ENCODE results near the gene RCAN1. TPM values are rescaled to one million over a fixed set of nuclear protein-coding genes. Genes with fewer than 3 reads are reported as not detected.

RCAN1 gene
- total and polyA plus RNA-seq, 4 donors: 26.7 to 67.9 (median 46.7) TPM

GRCh38 chr21:34501716-34502115, 113.2 kb downstream of the RCAN1 start:
- Histone ChIP-seq H3K27ac (ENCODE audit: low read depth in 1 of 2, low read length in 2 of 2) (no peak overlapping the region), H3K4me1 (ENCODE audit: control insufficient read depth in 4 of 4, insufficient read depth in 4 of 4, low read length in 3 of 4) (no peaks in the 10 kb centered on the region), H3K4me3 (ENCODE audit: low read depth in 1 of 3, low read length in 3 of 3) (no peak overlapping the region), H3K36me3 (ENCODE audit: control insufficient read depth in 4 of 4, insufficient read depth in 3 of 4, low read depth in 1 of 4, low read length in 3 of 4) (peaks cover 0 to 3% (median 0%) of the 10 kb centered on the region in 4 donors), H3K27me3 (ENCODE audit: control insufficient read depth in 4 of 4, insufficient read depth in 4 of 4, low read length in 3 of 4) (no peaks in the 10 kb centered on the region), H3K9ac (ENCODE audit: low read depth in 1 of 2, low read length in 2 of 2) (no peak overlapping the region), H3K9me3 (ENCODE audit: control insufficient read depth in 4 of 4, low read length in 3 of 4) (peaks cover 0 to 5% (median 3%) of the 10 kb centered on the region in 4 donors)
- 74% methylated on average over 1 of the region's 1 CpG for WGBS
- TF ChIP-seq, protein P1, sequence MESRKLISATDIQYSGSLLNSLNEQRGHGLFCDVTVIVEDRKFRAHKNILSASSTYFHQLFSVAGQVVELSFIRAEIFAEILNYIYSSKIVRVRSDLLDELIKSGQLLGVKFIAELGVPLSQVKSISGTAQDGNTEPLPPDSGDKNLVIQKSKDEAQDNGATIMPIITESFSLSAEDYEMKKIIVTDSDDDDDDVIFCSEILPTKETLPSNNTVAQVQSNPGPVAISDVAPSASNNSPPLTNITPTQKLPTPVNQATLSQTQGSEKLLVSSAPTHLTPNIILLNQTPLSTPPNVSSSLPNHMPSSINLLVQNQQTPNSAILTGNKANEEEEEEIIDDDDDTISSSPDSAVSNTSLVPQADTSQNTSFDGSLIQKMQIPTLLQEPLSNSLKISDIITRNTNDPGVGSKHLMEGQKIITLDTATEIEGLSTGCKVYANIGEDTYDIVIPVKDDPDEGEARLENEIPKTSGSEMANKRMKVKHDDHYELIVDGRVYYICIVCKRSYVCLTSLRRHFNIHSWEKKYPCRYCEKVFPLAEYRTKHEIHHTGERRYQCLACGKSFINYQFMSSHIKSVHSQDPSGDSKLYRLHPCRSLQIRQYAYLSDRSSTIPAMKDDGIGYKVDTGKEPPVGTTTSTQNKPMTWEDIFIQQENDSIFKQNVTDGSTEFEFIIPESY (IDR thresholded peaks at IDR 0.05): no peak
- TF ChIP-seq EGR1 (IDR thresholded peaks at IDR 0.05; ENCODE audit: low read depth in 2 of 2) (no peak), REST (IDR thresholded peaks at IDR 0.05) (no peak), RAD21 (IDR thresholded peaks at IDR 0.05) (no peak), GABPA (IDR thresholded peaks at IDR 0.05 in 1 of 2, conservative IDR thresholded peaks at IDR 0.05 in 1 of 2) (no peak), RXRA (IDR thresholded peaks at IDR 0.05) (no peak), MAX (IDR thresholded peaks at IDR 0.05) (no peak), JUND (IDR thresholded peaks at IDR 0.05) (no peak), HNF4A (conservative IDR thresholded peaks at IDR 0.05) (no peak), HNF4G (IDR thresholded peaks at IDR 0.05) (no peak), ATF3 (IDR thresholded peaks at IDR 0.05) (no peak), CTCF (IDR thresholded peaks at IDR 0.05; ENCODE audit: low read depth, low read length, missing input control) (no peak), SP1 (IDR thresholded peaks at IDR 0.05) (no peak), TAF1 (conservative IDR thresholded peaks at IDR 0.05) (no peak)
- no peak for DNase-seq (ENCODE audit: low spot score)

DNA sequence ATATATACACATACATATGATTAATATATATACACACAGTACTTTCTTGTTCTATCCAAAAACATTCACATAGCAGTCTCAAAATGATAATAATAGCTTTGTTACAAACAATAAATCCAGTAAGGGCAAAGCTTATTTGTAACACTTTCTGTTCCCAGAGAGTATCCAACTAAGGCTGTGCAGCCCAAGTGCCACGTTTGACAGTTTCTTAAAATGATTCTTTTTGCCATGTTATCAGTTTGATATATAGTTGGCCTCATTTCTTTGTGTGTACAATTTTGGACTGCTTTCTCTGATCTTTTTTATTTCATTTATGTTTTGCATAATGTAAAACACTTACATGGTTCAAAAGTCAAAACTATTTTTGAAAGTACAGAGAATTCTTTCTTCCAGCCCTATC, 114.7 kb downstream of the RCAN1 start:
- Histone ChIP-seq H3K27ac (ENCODE audit: low read depth in 1 of 2, low read length in 2 of 2) (no peak overlapping the region), H3K9me3 (ENCODE audit: control insufficient read depth in 4 of 4, low read length in 3 of 4) (peaks cover 0 to 5% (median 3%) of the 10 kb centered on the region in 4 donors), H3K4me1 (ENCODE audit: control insufficient read depth in 4 of 4, insufficient read depth in 4 of 4, low read length in 3 of 4) (no peaks in the 10 kb centered on the region), H3K9ac (ENCODE audit: low read depth in 1 of 2, low read length in 2 of 2) (no peak overlapping the region), H3K4me3 (ENCODE audit: low read depth in 1 of 3, low read length in 3 of 3) (no peak overlapping the region), H3K36me3 (ENCODE audit: control insufficient read depth in 4 of 4, insufficient read depth in 3 of 4, low read depth in 1 of 4, low read length in 3 of 4) (peaks cover 0 to 3% (median 0%) of the 10 kb centered on the region in 4 donors), H3K27me3 (ENCODE audit: control insufficient read depth in 4 of 4, insufficient read depth in 4 of 4, low read length in 3 of 4) (no peaks in the 10 kb centered on the region)
- WGBS: 80% methylated on average over 1 of the region's 1 CpG
- DNase-seq (ENCODE audit: low spot score): no peak
- TF ChIP-seq TAF1 (conservative IDR thresholded peaks at IDR 0.05) (no peak), MAX (IDR thresholded peaks at IDR 0.05) (no peak), NR2F2 (IDR thresholded peaks at IDR 0.05) (no peak), HNF4A (conservative IDR thresholded peaks at IDR 0.05) (no peak), REST (IDR thresholded peaks at IDR 0.05) (no peak), RXRA (IDR thresholded peaks at IDR 0.05) (no peak), GABPA (IDR thresholded peaks at IDR 0.05 in 1 of 2, conservative IDR thresholded peaks at IDR 0.05 in 1 of 2) (no peak), SP1 (IDR thresholded peaks at IDR 0.05) (no peak), JUND (IDR thresholded peaks at IDR 0.05) (no peak), EGR1 (IDR thresholded peaks at IDR 0.05; ENCODE audit: low read depth in 2 of 2) (no peak), YY1 (IDR thresholded peaks at IDR 0.05) (no peak)
- TF ChIP-seq, protein P1 (IDR thresholded peaks at IDR 0.05): no peak

All from liver (tissue), 9 donors.